Neural cell (in vitro differentiated cells): ENCODE results near the gene METTL16. TPM values are rescaled to one million over a fixed set of nuclear protein-coding genes. Genes with fewer than 3 reads are reported as not detected.

Experiments used
- H2AFZ ChIP-seq: fragments of 200-600, 300-800 bp; sonication (generic), shearing (Covaris generic); 2 replicates; pipeline ENCODE4 v1.6.0; 2014; ENCODE audit warnings: low read depth, mild to moderate bottlenecking, antibody characterized with exemption, low read length, moderate library complexity
- H3F3A ChIP-seq: fragments of 200-600 bp; shearing (Covaris generic); 2 replicates; pipeline ENCODE4 v1.6.1; 2016; ENCODE audit warnings: mild to moderate bottlenecking, moderate library complexity, mixed read lengths, antibody characterized with exemption, low read length; ENCODE audit not compliant: insufficient read depth, poor library complexity, severe bottlenecking
- H3K27ac ChIP-seq: fragments of 200-600, 300-800 bp; sonication (generic), shearing (Covaris generic); 2 replicates; pipeline ENCODE4 v1.5.1; 2014; ENCODE audit warnings: mild to moderate bottlenecking, low read length, moderate library complexity
- H3K27me3 ChIP-seq: fragments of 300-800, 200-600 bp; sonication (generic), shearing (Covaris generic); 2 replicates; pipeline ENCODE4 v1.6.0; 2014; ENCODE audit warnings: mild to moderate bottlenecking, low read depth, low read length, moderate library complexity; ENCODE audit not compliant: insufficient read depth
- H3K36me3 ChIP-seq: fragments of 300-800, 200-600 bp; sonication (generic), shearing (Covaris generic); 2 replicates; pipeline ENCODE4 v1.5.1; 2014; ENCODE audit warnings: mild to moderate bottlenecking, antibody characterized with exemption, low read length, moderate library complexity; ENCODE audit not compliant: insufficient read depth
- H3K4me2 ChIP-seq: fragments of 300-800, 200-600 bp; sonication (generic), shearing (Covaris generic); 2 replicates; pipeline ENCODE4 v1.6.0; 2014; ENCODE audit warnings: mild to moderate bottlenecking, low read length
- H3K4me3 ChIP-seq: fragments of 300-800, 200-600 bp; sonication (generic), shearing (Covaris generic); 2 replicates; pipeline ENCODE4 v1.5.1; 2014; ENCODE audit warnings: mild to moderate bottlenecking, low read length, moderate library complexity
- H3K79me2 ChIP-seq: fragments of 200-600 bp; shearing (Covaris generic); replicated peaks from 2 replicates; pipeline ENCODE4 v1.6.0; 2014; ENCODE audit warnings: mild to moderate bottlenecking, low read length, moderate library complexity; ENCODE audit not compliant: insufficient read depth
- H3K9ac ChIP-seq: fragments of 300-800, 200-600 bp; sonication (generic), shearing (Covaris generic); 2 replicates; pipeline ENCODE4 v1.6.1; 2016; ENCODE audit warnings: mild to moderate bottlenecking, low read length, mixed read lengths
- H3K9me2 ChIP-seq: fragments of 200-600 bp; shearing (Covaris generic); 2 replicates; pipeline ENCODE4 v1.6.1; 2016; ENCODE audit warnings: mild to moderate bottlenecking, low read length, mixed read lengths; ENCODE audit not compliant: insufficient read depth
- H3K9me3 ChIP-seq: fragments of 200-600, 300-800 bp; sonication (generic), shearing (Covaris generic); 2 replicates; pipeline ENCODE4 v1.6.1; 2016; ENCODE audit warnings: mild to moderate bottlenecking, mixed run types, low read length, moderate library complexity, mixed read lengths
- H4K20me1 ChIP-seq: fragments of 200-600 bp; shearing (Covaris generic); 2 replicates; pipeline ENCODE4 v1.6.1; 2016; ENCODE audit warnings: mild to moderate bottlenecking, mixed run types; ENCODE audit not compliant: insufficient read depth
- CTCF ChIP-seq: fragments of 450-650 bp; IDR thresholded peaks from 2 replicates; pipeline ENCODE4 v1.5.1; 2014; ENCODE audit warnings: antibody characterized with exemption, mild to moderate bottlenecking, moderate library complexity; ENCODE audit not compliant: poor library complexity, severe bottlenecking
- EP300 ChIP-seq: fragments of 450-650 bp; conservative IDR thresholded peaks from 2 replicates; pipeline ENCODE4 v1.6.1; 2014; ENCODE audit warnings: antibody characterized with exemption, mild to moderate bottlenecking, moderate library complexity; ENCODE audit not compliant: poor library complexity, severe bottlenecking
- EZH2 ChIP-seq: fragments of 200-600, 300-800 bp; shearing (Covaris generic), sonication (generic); IDR thresholded peaks from 2 replicates; pipeline ENCODE4 v1.6.1; 2014; ENCODE audit warnings: antibody characterized with exemption, low read length, borderline replicate concordance, mild to moderate bottlenecking; ENCODE audit not compliant: insufficient read depth, poor library complexity, severe bottlenecking
- MXI1 ChIP-seq: fragments of 450-650 bp; conservative IDR thresholded peaks from 2 replicates; pipeline ENCODE4 v1.6.1; 2014; ENCODE audit warnings: antibody characterized with exemption, mild to moderate bottlenecking; ENCODE audit not compliant: poor library complexity, severe bottlenecking
- POLR2AphosphoS5 ChIP-seq: IDR thresholded peaks from 2 replicates; pipeline ENCODE4 v1.6.1; 2012
- RAD21 ChIP-seq: fragments of 450-650 bp; conservative IDR thresholded peaks from 2 replicates; pipeline ENCODE4 v1.6.1; 2014; ENCODE audit warnings: antibody characterized with exemption, mild to moderate bottlenecking, moderate library complexity
- REST ChIP-seq: IDR thresholded peaks from 2 replicates; pipeline ENCODE4 v1.6.1; 2012; ENCODE audit warnings: borderline replicate concordance
- SMC3 ChIP-seq: fragments of 450-650 bp; conservative IDR thresholded peaks from 2 replicates; pipeline ENCODE4 v1.6.1; 2014; ENCODE audit warnings: antibody characterized with exemption, mild to moderate bottlenecking, moderate library complexity; ENCODE audit not compliant: poor library complexity
- TAF1 ChIP-seq: IDR thresholded peaks from 2 replicates; pipeline ENCODE4 v1.6.1; 2012; ENCODE audit warnings: low read depth
- polyA plus RNA-seq: library from polyadenylated mRNA; depleted of rRNA; stranded (reverse); fragments of >200 nt; gene quantifications from 2 replicates; pipeline ENCODE4 v1.2.3, GENCODE V29; 2014

Gene METTL16
- polyA plus RNA-seq, 1 donor from 2014 or later: 20.3 TPM

- no peak overlapping the region for H3K9ac ChIP-seq
- no peaks in the 10 kb centered on the region for H4K20me1 ChIP-seq
- H3K79me2 ChIP-seq: no peaks in the 10 kb centered on the region
- H3K4me2 ChIP-seq: no peak overlapping the region
- H3F3A ChIP-seq: no peaks in the 10 kb centered on the region
- H3K4me3 ChIP-seq: no peak overlapping the region
- TF ChIP-seq RAD21: no peak
- no peak for TF ChIP-seq TAF1
- TF ChIP-seq REST: no peak
- TF ChIP-seq EZH2: no peak
- TF ChIP-seq POLR2AphosphoS5: no peak
- TF ChIP-seq SMC3: no peak
- TF ChIP-seq CTCF: no peak
- no peak for TF ChIP-seq EP300
- TF ChIP-seq MXI1: no peak
- H2AFZ ChIP-seq: no peak overlapping the region
- H3K9me3 ChIP-seq: no peaks in the 10 kb centered on the region
- H3K27ac ChIP-seq: no peak overlapping the region
- H3K27me3 ChIP-seq: no peaks in the 10 kb centered on the region
- no peaks in the 10 kb centered on the region for H3K9me2 ChIP-seq
- no peaks in the 10 kb centered on the region for H3K36me3 ChIP-seq
Observed at GRCh38 chr17:2414446-2415064, 97.1 kb downstream of the METTL16 start.

GRCh38 chr17:2412561-2413021 lies 99.1 kb downstream of the METTL16 start:
- no peaks in the 10 kb centered on the region for H3K9me2 ChIP-seq
- no peaks in the 10 kb centered on the region for H3K27me3 ChIP-seq
- no peak overlapping the region for H3K4me2 ChIP-seq
- H3K9me3 ChIP-seq: no peaks in the 10 kb centered on the region
- H4K20me1 ChIP-seq: no peaks in the 10 kb centered on the region
- no peaks in the 10 kb centered on the region for H3K36me3 ChIP-seq
- H3K27ac ChIP-seq: no peak overlapping the region
- no peak overlapping the region for H3K4me3 ChIP-seq
- H2AFZ ChIP-seq: no peak overlapping the region
- TF ChIP-seq EZH2: no peak
- no peak for TF ChIP-seq EP300
- no peak for TF ChIP-seq CTCF
- no peak for TF ChIP-seq REST
- TF ChIP-seq POLR2AphosphoS5: no peak
- no peak for TF ChIP-seq MXI1
- TF ChIP-seq SMC3: no peak
- TF ChIP-seq RAD21: no peak
- TF ChIP-seq TAF1: no peak
- H3F3A ChIP-seq: no peaks in the 10 kb centered on the region
- H3K79me2 ChIP-seq: no peaks in the 10 kb centered on the region
- no peak overlapping the region for H3K9ac ChIP-seq
